ENCODE results near the gene MED15.
A peak's percentile ranks its signal among the peaks of the same experiment; 100 is the strongest.
"Not testable (repeated sequence)": the region's sequence is repeated elsewhere in the genome, so short reads cannot be mapped to it uniquely, and the experiment has no call there.

The MED15 gene

DNA sequence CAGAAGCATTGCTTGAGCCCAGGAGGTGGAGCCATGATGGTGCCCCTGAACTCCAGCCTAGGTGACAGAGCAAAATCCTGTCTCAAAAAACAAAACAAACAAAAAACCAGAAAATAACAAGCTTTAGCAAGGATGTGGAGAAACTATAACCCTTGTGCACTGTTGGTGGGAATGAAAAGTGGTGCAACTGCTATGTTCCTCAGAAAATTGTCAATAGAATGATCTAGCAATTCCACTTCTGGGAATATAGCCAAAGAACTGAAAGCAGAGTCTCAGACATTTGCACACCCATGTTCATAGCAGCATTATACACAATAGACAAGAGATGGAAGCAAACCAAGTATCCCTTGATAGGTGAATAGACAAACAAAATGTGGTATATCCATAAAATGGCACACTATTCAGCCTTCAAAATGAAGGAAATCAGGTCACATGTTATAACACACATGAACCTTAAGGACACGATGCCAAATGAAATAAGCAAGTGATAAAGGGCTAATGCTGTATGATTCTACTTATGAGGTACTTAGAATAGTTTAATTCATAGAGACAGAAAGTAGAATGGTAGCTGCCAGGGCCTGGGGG lies 27.7 kb upstream of the MED15 start:
- no peak for DNase-seq

GRCh38 chr22:20483143-20483506 lies 24.3 kb upstream of the MED15 start:
- not testable (repeated sequence) for DNase-seq

DNA sequence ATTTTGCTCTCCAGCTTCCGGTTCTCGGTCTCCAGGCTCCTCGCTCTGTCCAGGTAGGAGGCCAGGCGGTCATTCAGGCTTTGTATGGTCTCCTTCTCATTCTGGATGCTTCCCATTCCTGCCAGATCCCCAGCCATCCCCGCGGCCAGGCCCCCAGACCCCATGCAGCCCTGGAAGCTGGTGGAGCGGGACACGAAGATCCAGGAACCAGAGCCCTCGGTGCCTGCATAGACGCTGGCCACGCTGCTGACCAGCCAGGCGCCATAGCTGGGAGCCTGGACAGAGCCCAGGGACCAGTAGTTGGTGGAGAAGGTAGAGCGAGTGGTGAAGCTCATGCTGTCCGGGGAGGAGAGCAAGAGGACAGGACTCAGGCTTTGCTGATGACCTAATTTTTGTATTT lies 23.6 kb upstream of the MED15 start:
- no peak for DNase-seq

DNA sequence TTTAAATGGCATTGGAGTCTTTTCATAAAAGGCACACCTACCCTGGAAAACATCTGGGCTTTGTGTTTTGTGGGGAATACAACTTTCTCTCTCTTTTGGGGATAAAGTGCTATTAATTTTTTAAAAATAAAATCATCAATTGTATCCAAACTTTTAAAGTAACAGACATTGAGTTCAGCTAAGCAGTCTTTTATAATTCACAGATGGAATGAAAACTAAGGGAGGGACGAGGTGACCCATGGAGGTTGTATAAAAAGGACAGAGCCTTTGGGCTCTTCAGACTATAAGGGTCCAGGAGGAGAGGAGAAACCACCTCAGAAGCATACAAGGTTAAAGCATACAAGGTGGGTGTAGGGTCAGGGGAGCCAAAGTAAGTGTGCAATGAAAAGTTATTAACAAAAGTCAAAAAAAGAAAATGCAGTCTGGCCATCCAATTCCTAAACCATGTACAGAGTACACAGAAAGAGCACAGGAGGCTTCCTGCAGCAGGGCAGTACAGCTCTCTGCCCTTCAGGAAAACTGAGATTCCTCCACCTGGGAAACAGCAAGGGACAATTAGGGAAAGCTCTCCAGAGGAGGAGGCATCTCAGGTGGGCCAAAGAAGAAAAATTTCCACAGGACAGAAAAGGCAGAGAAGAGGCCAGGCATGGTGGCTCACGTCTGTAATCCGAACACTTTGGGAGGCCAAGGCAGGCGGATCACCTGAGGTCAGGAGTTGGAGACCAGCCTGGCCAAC lies 22.3 kb upstream of the MED15 start:
- DNase-seq = no peak

- DNase-seq = no peak
Observed at GRCh38 chr22:20486229-20486628, 21.2 kb upstream of the MED15 start.

DNA sequence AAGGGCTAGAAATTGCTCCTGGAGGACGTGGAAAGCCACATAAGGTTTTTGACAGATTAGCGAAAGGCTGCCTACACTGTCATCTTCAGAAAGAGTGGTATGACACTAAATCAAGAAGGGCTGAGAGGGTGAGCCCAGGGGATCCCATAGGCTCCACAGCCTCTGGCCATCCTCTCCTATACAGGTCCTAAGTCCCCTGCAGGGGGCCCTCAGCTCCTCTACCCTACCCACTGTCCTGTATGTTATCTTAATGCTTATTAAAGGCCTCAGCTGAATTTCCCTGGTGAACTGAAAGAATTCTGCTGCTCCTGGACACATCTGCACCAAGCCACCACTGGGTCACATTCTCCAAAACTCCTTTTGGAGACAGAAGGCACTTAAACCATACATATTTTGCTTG lies 19.7 kb upstream of the MED15 start:
- DNase-seq = no peak

DNA sequence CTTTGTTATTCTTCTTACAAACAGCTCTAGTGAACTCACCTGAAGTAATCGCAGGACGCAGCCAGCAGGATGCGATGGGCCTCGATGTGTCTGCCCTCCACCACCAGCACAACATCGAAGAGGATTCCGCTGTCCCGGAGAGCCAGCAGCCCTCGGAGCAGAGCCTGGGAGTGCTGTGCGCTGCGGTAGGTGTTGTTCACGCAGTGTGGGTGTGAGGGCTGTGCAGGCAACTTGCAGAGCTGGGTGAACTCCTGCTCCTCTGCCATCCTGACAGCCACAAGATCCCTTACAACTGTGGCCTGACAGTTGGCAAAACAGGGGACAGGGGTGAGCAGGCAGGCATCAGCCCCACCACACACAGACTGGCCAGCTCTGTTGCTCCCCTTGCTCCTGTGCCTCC lies 18.5 kb upstream of the MED15 start:
- DNase-seq = peak in 1 of 58 donors; percentile 5

- DNase-seq = no peak
Observed at GRCh38 chr22:20490183-20490940, 17.0 kb upstream of the MED15 start.

GRCh38 chr22:20490941-20491307 lies 16.5 kb upstream of the MED15 start:
- no peak for DNase-seq

- DNase-seq = no peak
Observed at GRCh38 chr22:20491346-20491745, 16.1 kb upstream of the MED15 start.

DNA sequence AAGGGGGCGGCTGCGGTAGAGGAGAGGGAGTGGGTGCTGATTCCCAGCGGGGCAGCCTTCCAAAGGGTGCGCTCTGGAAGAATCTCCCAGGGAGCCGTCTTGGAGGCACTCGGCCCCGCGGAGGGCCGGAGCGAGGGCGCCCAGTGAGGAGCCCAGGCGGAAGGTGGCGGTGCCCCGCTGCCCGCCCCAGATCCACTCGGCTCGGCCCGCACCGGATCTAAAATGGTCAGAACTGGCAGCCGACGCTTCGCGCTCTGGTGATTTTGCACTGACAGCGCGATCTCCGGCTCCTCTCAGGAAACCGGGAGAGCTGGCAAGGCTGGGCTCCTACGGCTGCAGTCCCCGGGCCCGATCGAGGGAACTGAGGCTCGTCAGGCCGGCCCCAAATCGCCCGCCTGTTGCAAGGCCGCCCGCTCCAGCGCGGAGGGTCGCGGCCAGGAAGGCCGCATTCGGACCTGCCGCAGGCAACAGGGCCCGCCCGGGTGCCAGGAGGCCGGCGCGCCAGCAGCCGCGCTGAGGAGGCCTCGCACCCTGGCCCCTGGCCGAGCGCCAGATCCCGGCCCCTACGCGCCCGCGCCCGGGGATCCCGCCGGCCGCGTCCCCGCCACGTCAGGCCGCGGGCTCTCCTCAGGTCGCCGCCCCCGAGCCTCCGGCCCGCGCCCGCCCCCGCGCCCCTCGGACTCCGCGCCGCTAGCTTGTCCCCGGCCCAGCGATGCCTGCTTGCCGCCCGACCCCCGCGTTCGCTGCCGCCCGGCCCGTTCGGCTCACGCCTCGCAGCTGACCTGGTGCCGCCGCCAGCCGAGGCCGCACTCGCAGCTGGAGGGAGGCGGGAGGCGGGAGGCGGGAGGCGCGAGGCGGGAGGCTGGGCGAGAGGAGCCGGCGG lies 12.2 kb upstream of the MED15 start, which contains the start of gene KLHL22:
KLHL22 (minus strand) TSS at position 818 of the 883 bp plus-strand sequence. CDS start 6,584 bp downstream, outside the sequence.
- DNase-seq = peak in 29 of 58 donors; percentile 21 to 79 (median 54)

GRCh38 chr22:20495861-20496681 lies 11.3 kb upstream of the MED15 start:
- peak; percentile 42 to 95 (median 89) for DNase-seq

DNA sequence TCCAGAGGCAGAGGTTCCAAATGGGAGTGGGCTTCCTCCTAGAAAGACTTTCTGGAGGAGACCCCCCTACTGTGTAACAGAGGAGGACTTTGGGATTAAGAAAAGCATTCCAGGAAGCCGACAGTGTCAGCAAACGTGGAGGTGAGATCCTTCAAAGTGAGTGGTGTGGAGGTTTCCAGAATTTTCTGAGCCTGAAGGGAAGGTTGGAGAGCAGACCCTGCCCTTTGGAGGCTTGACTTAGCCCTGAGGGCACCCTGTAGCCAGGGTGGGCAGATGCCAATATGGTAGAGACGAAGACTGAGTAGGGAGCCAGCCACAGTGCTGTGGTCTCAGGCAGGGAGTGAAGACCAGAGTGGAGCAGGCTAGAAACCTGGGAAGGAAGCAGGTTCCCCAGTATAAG lies 10.0 kb upstream of the MED15 start:
- no peak for DNase-seq

- DNase-seq = no peak
Observed at GRCh38 chr22:20498913-20499312, 8.5 kb upstream of the MED15 start.

- no peak for DNase-seq
Observed at GRCh38 chr22:20499769-20500168, 7.6 kb upstream of the MED15 start.

GRCh38 chr22:20503816-20504215 lies 3.6 kb upstream of the MED15 start:
- no peak for DNase-seq

- not testable (repeated sequence) for DNase-seq
Observed at GRCh38 chr22:20504293-20504922, 3.0 kb upstream of the MED15 start.

- DNase-seq = no peak
Observed at GRCh38 chr22:20506543-20507252, 712 bp upstream of the MED15 start.

- DNase-seq = peak in 1 of 58 donors; percentile 64
Observed at GRCh38 chr22:20508067-20508755, 801 bp downstream of the MED15 start.

Measured in anterior cingulate cortex (tissue), 58 donors.